ENCODE results near the gene SORCS1.

The SORCS1 gene

DNA sequence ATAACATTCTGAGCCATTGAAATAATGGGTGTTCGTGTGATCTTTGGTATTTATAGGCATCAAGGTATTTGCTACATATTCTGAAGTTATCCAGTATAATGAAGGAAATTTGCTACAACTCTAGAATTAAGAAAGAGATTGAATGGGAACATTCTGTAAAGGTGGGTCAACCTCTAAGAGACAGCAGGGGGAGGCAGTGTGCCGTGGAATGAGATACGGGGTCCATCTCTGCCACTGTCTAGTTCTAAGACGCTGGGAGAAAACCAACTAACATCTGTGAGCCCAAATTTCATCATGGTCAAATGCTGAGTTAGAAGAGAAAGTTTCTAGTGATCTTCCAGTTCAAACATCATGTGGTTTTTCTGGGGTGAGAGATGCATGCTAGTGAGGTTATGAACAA, 368.9 kb downstream of the SORCS1 start:
- no peak for DNase-seq

DNA sequence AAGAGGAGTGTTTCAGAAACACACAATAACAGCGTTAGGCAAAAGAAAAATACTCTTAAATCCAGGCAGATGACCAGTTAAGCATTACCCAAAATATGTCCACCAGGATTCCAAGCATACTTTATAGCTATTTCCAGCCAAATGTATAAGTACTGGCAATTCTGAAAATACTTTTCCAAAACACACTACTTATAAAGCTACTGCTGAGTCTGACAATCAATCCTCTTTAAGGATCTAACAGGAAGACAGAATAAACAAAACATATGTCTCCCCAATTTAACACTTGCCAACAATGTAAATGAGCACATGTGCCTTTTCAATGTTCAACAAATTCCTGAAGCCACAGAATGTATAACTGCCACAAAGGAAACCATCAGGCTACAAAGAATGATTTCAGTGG, 370.9 kb downstream of the SORCS1 start:
- no peak for DNase-seq

DNA sequence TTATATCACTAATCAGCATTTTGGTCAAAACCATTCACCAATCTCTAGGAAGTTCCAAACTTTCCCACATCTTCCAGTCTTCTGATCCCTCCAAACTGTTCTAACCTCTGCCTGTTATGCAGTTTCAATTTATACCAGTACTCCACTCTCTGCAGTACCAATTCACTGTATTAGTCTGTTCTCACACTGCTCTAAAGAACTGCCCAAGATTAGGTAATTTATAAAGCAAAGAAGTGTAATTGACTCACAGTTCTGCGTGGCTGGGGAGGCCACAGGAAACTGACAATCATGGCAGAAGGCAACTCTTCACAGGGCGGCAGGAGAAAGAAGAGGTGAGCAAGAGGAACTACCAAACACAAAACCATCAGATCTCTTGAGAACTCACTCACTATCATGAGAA, 374.9 kb downstream of the SORCS1 start:
- no peak for DNase-seq

DNA sequence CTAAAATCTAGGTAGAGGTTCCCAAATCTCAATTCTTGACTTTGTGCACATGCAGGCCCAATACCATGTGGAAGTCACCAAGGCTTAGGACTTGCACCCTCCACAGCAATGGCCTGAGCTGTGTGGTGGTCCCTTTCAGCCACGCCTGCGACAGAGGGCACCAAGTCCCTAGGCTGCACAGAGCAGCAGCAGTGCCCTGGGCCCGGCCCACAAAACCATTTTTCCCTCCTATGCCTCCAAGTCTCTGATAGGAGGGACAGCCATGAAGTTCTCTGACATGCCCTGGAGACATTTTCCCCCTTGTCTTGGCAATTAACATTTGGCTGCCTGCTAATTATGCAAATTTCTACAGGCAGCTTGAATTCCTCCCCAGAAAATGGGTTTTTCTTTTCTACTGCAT, 375.5 kb downstream of the SORCS1 start:
- DNase-seq, result no peak

DNA sequence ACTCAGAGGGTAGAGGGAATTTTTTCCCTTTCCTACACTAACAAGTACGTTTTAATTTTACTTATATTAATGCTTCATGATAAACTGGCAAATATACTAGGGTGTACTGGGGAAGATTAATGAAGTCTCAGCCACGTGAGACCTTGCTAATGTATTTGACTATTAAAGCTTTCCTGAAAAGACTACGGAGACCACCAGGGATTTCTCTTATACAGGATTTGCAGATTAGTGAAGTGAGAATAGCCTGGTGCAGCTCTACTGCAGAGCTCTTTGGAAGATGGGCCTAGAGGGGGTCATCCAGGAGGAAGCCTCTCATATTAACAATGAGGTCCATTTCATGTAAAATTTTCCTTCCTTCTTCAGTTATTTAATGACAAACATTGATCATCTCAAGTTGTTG, 379.0 kb downstream of the SORCS1 start:
- no peak for DNase-seq

DNA sequence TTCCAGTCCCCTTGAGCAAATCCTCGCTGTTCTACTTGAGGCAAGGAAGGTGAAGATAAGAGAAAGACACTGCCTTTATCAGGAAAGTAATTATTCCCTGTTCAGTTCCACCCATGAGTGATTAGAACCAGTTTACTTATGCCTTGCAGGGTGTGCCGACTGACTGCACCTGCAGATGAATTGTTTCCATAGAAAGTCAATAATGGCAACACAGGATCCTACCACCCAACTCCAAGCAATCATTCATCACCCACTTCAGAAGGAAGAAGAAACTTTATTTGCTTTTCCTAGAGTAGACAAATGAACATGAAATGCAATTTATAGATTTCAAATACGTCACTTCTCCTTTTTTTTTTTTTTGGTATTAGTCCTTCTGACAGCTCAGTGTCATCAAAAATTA, 383.9 kb downstream of the SORCS1 start:
- no peak for DNase-seq

DNA sequence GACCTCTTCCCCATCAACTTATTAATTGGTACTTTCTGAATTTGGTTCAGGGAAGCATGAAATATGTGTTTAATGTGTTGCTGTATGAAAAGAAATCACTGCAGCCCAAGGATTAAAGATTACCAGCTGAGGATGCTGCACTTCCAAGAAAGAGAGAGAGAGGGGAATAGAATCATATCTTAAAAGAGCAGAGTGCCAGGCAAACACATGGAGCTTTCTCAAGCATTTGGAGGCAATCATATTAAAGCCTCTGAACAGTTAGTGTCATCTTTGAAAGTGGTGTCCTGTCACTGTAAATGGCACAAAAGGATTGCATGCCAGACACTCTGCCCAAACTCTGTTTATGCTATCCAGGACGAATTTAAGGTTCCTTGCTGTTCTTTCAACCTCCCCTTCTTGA, 386.7 kb downstream of the SORCS1 start:
- DNase-seq, result no peak

DNA sequence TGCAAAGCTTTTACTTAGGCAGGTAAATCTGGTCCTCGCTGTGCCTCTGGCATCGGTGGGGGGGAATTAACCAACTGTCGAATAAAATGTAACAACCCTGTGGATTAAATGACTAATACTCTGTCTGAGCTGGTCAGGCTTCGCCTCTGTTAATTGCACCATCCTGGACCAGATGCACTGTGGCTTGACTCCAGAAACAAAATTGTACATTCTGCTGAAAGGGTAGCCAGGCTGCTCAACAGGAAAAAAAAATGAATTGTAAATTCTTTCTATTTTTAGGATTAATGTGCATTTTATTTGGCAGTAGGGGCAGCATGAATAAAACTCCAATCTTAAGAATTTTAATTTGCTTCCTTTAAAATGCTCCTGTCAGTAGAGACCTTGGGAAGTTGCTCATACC, 389.4 kb downstream of the SORCS1 start:
- DNase-seq, result no peak

DNA sequence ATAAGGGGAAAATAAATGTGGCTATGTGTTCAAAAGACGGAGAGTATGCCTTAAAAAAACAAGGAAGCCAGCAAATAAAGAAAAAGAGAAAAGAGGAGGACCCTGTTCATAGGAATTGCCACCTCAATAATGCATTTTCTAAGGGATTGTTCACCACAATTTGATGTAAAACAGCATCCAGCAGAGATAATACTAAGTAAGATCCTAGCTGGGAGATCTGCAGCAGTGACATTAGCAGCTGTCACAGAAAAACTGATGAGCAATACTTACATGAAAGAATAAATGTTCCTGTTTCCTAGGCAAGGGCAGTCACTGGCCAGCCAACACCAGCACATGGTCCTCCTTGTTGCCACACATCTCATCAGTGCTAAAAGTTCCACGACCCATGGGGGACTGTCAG, 391.5 kb downstream of the SORCS1 start:
- DNase-seq, result no peak

DNA sequence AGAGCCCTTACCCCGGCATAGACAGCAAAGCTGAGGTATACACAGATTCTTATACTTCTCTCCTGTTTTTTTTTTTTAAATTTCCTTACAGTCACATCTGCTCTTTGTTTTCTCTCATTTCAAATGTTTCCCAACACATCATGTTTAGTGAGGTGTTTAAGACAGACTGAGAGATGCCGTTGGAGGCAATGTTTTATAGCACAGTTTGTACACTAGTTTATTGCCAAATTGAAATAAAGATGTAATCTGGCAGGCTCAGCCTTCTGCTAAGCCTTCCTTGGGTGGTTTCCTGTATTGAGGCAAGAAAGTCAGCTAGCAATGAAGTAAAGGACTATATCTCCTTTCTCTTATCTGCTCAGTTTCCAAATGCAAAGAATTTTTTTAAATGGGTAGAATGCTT, 393.4 kb downstream of the SORCS1 start:
- DNase-seq, result no peak

DNA sequence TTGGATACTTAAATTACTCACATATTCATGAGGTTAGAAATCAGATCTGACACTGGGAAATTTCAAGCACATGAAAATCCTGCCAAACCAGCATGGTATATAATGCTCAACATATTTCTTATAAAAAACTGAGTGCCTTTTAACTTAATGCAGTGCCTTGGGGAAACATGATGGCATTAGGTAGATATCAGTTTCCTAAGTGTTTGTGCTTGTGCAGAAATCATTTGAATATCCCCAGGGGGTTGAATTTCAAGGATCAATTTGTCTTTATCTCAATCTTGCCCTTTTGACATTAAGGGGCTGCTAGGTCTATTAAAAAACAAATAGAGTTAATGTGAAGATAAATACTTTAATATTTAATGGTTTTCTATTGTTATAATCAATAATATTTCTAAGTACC, 396.3 kb downstream of the SORCS1 start:
- no peak for DNase-seq

DNA sequence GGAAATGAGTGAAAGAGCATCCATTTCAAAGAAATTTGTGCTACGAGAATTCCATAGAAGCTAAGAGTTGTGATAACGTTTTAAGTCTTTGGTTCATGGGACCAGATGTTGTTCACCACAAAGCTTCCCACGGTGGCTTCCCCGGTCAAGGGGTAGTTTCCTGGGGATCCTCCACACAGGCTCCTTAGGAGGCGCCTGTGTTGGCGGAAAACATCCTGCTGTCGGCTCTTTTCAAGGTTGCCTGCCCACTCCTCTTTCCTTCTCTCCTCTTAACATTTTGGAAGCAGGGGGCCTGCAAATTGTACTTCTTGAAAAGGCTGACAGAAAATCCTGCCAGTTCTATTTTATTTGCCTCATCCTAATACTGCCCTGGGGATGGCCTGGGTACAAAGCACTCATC, 398.6 kb downstream of the SORCS1 start:
- DNase-seq, result no peak

DNA sequence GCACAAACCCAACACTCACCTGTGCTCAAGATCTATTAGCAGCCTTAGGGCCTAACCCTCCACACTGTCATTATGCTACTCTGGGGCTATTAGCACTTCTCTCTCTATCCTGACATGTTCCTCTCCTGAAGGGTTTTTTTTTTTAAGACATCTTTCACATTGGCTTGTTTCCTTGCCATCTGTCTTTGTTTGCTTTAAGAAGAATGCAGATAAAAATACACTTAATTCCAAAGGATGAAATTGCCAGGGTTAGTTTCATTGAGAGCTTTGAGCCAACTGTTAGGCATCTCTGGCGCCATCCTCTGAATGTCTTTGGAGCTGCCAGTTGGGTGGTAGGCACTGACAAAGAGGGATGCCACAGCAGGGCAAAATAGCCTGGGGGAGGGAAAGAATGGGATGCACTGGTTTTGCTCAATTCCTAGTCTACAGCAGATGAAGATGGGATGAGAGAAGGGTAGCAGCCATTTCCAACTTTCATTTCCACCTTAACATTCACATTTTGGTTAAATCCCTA, 399.2 kb downstream of the SORCS1 start:
- DNase-seq, result no peak

DNA sequence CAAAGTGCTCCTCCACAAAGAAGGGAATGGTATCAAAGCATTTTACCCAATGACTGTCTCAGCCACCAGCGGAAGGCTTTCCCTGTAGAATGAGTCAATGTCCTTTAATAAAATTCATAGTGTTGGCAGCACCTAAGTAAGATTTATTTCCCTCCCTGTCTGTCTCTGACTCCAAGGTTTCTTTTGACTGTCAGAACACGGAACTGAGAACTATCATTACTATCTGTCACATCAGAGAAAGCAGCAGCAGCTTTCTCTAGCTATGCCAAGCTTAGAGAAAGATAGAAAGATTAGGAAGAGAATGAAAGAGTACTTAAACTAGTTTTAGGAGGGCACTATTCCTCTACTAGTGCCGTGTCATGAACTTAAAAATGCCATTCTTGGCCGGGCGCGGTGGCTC, 400.1 kb downstream of the SORCS1 start:
- DNase-seq, result no peak

DNA sequence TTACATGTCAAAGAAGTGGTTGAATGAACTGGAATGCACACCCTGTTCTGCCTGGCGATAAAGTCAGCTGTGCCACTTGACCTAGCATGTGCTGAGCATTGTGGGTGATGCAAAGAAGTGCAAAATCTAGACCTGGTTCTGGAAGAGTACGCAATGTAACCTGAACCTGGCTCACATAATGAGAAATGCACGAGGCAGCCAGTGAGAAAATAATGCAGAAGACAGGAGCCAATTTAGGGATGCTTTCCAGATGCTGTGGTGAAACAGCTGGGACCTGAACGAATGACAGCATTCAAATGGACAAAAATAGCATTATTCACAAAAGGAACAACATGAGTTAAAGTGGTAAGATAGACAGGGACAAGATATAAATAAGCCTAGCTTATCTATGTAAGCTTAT, 402.6 kb downstream of the SORCS1 start:
- DNase-seq, result no peak

DNA sequence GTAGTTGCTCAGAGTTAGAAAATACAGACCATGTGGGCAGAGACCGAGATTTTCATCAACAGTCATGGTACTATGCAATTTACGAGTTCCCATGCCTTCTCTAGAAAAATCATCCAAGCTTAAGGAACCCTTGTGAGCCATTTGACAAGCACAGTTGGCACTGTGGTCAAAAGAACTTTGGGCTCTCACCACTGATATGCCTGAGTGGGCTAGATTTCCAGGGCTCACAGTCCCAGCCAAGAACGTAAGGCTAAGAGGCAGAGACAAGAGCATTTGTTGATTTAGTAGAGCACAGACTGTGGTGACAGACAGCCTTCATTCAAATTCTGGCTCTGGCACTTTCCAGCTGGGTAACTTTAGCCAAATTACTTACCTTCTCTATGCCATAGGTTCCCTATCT, 407.0 kb downstream of the SORCS1 start:
- no peak for DNase-seq

DNA sequence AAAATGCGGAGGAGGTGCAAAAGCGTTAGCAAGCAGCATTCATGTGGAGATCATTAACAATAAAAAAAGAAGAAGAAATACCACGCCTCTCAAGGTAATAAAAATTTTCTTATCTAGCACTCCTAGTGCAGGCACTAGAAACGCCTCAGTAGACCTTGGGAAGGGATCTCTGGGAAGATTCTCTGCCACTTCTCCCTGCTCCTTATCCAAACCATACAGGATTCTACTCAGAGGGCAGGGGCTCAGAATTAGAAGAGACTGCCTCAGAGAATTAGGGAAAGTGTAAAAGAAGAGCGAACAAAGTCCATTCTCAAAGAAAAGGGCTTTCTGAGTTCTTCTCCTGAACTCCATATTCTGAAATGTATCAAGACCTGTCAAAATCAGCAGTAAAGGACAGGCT, 413.4 kb downstream of the SORCS1 start:
- no peak for DNase-seq

DNA sequence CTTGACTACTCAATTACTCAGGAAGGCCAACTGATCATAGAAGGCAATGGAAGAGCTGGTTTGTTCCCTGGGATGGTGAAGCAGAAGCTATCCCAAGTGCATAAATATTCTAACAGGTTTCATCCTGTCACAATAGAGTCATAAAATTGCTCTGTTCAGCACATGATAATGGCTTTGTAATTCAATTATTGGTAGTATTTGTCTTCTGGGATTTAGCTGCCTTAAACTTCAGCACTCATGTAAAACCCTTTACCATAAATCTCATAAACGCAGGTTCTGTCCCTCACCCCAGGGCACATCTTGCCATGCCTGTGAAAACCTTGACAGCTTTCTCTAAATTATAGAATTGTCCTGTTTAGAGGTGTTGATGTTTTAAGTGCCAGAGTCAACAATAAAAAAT, 417.6 kb downstream of the SORCS1 start:
- no peak for DNase-seq

DNA sequence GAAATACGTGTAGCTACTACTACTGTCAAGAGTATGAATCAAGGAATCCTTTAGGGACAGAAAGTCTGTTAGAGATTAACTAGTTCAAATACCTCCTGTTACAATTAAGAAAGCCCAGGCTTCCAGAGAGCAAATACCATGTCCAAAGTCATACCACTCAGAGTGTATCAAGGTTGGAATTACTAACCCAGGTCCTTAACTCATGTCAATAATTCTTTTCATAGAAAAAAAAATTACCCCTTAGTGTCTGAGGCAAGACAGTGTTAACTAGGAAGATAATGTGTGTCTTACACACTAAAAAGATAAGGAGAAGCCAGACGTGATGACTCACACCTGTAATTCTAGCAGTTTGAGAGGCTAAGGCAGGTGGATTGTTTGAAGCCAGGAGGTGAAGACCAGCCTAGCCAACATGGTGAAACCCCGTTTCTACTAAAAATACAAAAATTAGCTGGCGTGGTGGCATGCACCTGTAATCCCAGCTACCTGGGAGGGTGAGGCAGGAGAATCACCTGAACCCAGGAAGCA, 423.4 kb downstream of the SORCS1 start:
- DNase-seq, result no peak

DNA sequence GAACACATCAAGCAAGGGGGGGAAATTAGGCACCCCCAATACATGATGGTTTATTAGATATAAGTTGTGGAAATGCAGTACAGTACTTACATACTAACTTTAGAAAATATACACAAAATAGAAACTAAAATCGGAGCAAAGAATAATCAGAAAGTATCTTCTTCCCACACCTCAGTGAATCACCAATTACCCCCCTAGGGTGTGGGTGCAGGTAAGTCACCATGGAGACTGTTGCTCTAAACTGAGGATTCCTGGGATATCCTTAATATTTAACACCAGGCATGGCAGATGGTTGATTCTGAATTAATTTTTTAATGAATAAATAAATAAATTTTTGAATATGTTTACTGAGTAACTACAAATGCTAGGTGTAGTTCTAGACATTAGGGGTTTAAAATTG, 424.4 kb downstream of the SORCS1 start:
- DNase-seq, result no peak

DNA sequence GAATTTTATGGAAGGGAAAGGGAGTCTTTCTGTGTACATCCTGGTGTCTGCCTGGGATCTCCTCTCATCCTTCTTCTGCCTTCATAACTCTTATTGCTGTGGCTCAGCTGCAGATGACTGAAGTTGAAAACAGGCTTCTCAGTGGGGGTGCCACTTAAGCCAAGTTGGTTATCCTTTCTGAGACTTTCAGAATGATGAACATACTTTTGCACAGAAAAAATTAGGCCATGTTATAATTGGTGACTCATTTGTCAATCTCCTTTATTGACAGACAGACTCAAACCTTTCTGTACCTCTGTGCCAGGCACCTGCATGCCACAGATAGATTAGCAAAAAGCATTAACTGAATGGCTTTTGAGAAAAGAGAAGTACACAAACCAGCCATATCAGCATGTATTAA, 430.3 kb downstream of the SORCS1 start:
- DNase-seq, result no peak

DNA sequence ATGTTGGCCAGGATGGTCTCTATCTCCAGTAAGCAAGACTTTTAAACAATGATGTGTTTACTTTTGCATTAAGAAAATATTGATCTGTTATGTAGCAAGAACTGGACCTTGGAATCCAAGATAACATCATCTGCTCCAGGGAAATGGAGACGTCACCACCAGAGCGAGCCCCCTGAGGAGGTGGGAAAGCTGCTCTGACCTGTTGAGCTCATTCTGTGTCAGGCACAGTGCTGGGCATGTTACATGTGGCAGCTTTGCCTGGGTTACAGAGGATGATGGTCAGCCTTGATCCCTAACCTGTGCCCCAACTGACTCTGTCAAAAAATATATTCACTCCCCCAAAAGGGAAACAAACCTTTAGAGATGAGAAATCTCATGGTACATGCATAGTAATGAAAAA, 436.3 kb downstream of the SORCS1 start:
- no peak for DNase-seq

DNA sequence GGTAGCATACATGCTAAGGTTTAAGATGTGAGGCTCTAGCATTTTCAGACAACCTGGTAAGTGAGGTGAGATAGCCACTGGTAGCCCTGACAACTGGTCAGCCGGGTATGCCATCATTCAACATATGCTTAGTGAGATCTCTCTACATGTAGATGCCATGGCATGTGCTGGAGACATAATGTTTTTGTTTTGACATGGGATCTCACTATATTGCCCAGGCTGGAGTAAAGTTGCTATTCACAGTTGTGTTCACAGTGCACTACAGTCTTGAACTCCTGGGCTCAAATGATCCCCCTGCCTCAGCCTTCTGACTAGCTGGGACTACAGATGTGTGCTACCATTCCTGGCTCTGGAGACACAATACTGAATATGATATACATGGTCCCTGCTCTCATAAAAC, 437.3 kb downstream of the SORCS1 start:
- no peak for DNase-seq

DNA sequence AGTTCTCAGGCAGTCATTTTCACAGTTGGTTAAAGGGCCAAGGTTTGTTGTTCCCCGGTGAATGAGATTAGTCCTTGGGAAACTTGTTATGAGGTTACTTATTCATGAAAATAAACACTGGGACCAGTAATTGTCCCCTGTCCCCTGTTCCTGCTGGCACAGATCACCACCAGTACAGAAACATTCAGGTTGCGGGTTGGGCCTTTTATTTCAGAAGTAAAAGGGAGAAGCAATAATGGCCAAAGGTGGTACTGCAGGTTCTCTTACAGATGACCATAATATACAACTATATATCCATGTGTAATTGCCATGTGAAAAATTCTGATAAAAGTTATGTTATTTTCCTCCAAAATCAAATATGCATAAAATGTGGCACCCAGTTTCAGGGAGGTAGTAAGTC, 442.0 kb downstream of the SORCS1 start:
- DNase-seq, result no peak

DNA sequence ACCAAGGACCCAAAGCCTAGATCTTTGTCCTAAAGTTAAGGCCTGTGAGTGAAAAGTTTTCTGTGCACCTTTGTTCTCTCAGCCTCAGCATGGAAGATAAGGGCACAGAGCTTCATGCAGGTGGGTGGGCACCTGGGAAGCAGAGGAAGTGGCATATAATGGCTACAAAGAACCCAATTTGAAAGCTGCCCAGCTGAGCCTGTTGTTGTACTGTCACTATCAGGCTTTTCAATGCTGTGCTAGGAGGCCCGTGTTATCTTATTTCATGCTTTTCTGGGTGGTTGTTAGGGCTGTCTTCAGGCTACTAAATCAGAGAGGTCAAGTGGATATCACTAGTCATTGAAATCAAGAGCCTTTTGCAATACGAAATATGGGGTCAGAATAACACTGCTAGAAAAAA, 443.8 kb downstream of the SORCS1 start:
- DNase-seq, result no peak

DNA sequence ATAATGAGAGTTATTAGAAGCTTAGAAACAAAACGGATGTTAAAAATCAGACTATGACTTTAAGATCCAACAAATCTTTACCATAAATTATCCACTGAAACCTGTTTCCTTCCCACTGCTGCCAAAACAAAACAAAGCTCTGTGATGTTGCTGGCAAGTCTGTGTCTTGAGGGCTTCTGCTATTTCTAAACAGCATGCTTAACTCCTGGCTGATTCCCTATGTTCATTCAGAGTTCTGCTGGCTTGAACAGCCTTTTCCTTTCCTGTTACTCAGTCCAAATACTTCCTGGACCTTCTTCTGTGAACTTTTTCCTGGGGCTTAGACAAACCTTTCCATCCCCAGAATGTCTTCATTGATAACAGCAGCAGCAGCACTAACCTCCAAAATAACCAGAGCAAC, 448.1 kb downstream of the SORCS1 start:
- no peak for DNase-seq

All from NCI-H2227 treated with DMSO at 0.1 percent for 48 hours (cell line).